HEK293 (cell line): ENCODE measurements around the gene TCF7L2.

Source experiments
- CTCF ChIA-PET: fragments of 350-600 bp; formaldehyde crosslinking; extraction: SDS; loops from one replicate; lab custom pipeline; 2021; ENCODE audit warnings: antibody characterized with exemption; lab: Yijun Ruan, JAX
- POLR2A ChIA-PET: fragments of 300-600 bp; formaldehyde crosslinking; extraction: SDS; loops from one replicate; lab custom pipeline; 2020; ENCODE audit warnings: antibody characterized with exemption, inconsistent platforms; lab: Yijun Ruan, JAX
- H3K27ac ChIP-seq: fragments of 200-500 bp; sonication (Bioruptor generic); 2 replicates; pipeline ENCODE4 v1.5.1; 2014; ENCODE audit warnings: low read depth, low read length, control low read depth, inconsistent platforms; ENCODE audit errors: extremely low read depth
- H3K36me3 ChIP-seq, 2 experiments: fragments of 200-500 bp in 1 of 2; sonication (Bioruptor generic) in 1 of 2; 1 replicate in 1 of 2; 2 replicates in 1 of 2; pipeline ENCODE4 v1.5.1; 2014 to 2017; ENCODE audit warnings: inconsistent platforms in 2 of 2, low read length in 2 of 2; ENCODE audit not compliant: control insufficient read depth in 2 of 2, insufficient read depth in 1 of 2
- H3K4me1 ChIP-seq: fragments of 200-500 bp; sonication (Bioruptor generic); 2 replicates; pipeline ENCODE4 v1.5.1; 2014; ENCODE audit warnings: mild to moderate bottlenecking, low read length, inconsistent platforms; ENCODE audit not compliant: control insufficient read depth, insufficient read depth
- H3K4me3 ChIP-seq: 2 replicates; pipeline ENCODE4 v1.5.1; 2011; ENCODE audit warnings: low read depth, mild to moderate bottlenecking, control low read depth, low read length, moderate library complexity
- H3K9me3 ChIP-seq: fragments of 200-500 bp; sonication (Bioruptor generic); 2 replicates; pipeline ENCODE4 v1.5.1; 2014; ENCODE audit warnings: low read depth, low read length, inconsistent platforms; ENCODE audit not compliant: control insufficient read depth, insufficient read depth
- BCL11A ChIP-seq: fragments of 450-650 bp; formaldehyde crosslinking; IDR thresholded peaks from 2 replicates; pipeline ENCODE4 v1.5.1; 2016; ENCODE audit warnings: low read depth, missing biosample characterization, missing genetic modification characterization
- ZFHX2 ChIP-seq: fragments of 450-650 bp; formaldehyde crosslinking; conservative IDR thresholded peaks from 2 replicates; pipeline ENCODE4 v1.5.1; 2016; ENCODE audit warnings: missing biosample characterization, missing genetic modification characterization
- ZIC2 ChIP-seq: fragments of 450-650 bp; formaldehyde crosslinking; IDR thresholded peaks from 2 replicates; pipeline ENCODE4 v1.5.1; 2016; ENCODE audit warnings: missing biosample characterization, missing genetic modification characterization
- ZNF23 ChIP-seq: fragments of 450-650 bp; formaldehyde crosslinking; IDR thresholded peaks from 2 replicates; pipeline ENCODE4 v1.5.1; 2016; ENCODE audit warnings: missing biosample characterization, missing genetic modification characterization, borderline replicate concordance
- ZNF354C ChIP-seq: fragments of 450-650 bp; formaldehyde crosslinking; IDR thresholded peaks from 2 replicates; pipeline ENCODE4 v1.5.1; 2016; ENCODE audit warnings: missing biosample characterization, missing genetic modification characterization, low read depth, borderline replicate concordance
- ZNF473 ChIP-seq: fragments of 450-650 bp; formaldehyde crosslinking; IDR thresholded peaks from 2 replicates; pipeline ENCODE4 v1.5.1; 2017; ENCODE audit warnings: missing biosample characterization, missing genetic modification characterization
- ZNF529 ChIP-seq: fragments of 450-650 bp; formaldehyde crosslinking; IDR thresholded peaks from 2 replicates; pipeline ENCODE4 v1.5.1; 2017; ENCODE audit warnings: missing genetic modification characterization, missing biosample characterization; ENCODE audit not compliant: insufficient replicate concordance
- ZNF544 ChIP-seq: fragments of 450-650 bp; formaldehyde crosslinking; IDR thresholded peaks from 2 replicates; pipeline ENCODE4 v1.5.0; 2017; ENCODE audit warnings: missing biosample characterization, missing genetic modification characterization
- ZNF555 ChIP-seq: fragments of 450-650 bp; formaldehyde crosslinking; conservative IDR thresholded peaks from 2 replicates; pipeline ENCODE4 v1.5.1; 2017; ENCODE audit warnings: missing biosample characterization, mild to moderate bottlenecking, missing genetic modification characterization, inconsistent platforms
- ZNF701 ChIP-seq: fragments of 450-650 bp; formaldehyde crosslinking; IDR thresholded peaks from 2 replicates; pipeline ENCODE4 v1.5.1; 2016; ENCODE audit warnings: missing biosample characterization, missing genetic modification characterization
- TF ChIP-seq, protein P1 (sequence below): fragments of 450-650 bp; formaldehyde crosslinking; IDR thresholded peaks from 2 replicates; pipeline ENCODE4 v1.5.1; 2016; ENCODE audit warnings: missing biosample characterization, missing genetic modification characterization
- TF ChIP-seq, protein P2 (sequence below): fragments of 450-650 bp; formaldehyde crosslinking; IDR thresholded peaks from 2 replicates; pipeline ENCODE4 v1.5.1; 2017; ENCODE audit warnings: missing biosample characterization, missing genetic modification characterization
- TF ChIP-seq, protein P3 (sequence below): fragments of 450-650 bp; formaldehyde crosslinking; IDR thresholded peaks from 2 replicates; pipeline ENCODE4 v1.5.1; 2016; ENCODE audit warnings: missing biosample characterization, missing genetic modification characterization, borderline replicate concordance

TCF7L2 gene

DNA sequence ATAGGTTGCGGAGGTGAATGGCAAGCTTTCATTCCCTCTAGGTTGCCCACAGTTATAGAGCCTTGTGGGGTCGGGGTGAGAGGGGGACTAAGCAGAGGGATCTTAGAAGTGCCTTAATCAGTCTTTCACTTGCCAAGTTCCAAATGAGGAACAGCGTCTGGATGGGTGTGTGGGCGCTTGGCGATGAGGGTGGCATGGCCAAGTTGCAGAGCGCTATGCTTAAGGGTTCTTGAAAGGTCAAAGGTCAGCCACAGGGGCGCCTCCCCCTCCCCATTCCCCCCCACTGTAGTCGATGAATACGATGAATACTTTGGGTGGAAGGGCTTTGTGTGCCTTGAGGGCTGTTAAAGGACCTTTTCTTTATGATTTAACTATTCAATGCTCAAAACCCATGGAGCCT is 185.0 kb downstream of the TCF7L2 start:
- ChIA-PET CTCF (interaction anchor here (2.0 kb wide), 1 partner anchor 250 kb away, joined by 6 read pairs; no protein-coding TSS in a partner anchor), POLR2A (no interaction called here)
- H3K4me1 ChIP-seq, result peaks cover 8% of the 10 kb centered on the region; the same call in 1 of the 2 replicates
- H3K9me3 ChIP-seq, result no peaks in the 10 kb centered on the region
- no peak overlapping the region for H3K4me3 ChIP-seq
- H3K27ac ChIP-seq, result no peak overlapping the region
- TF ChIP-seq, protein P1, sequence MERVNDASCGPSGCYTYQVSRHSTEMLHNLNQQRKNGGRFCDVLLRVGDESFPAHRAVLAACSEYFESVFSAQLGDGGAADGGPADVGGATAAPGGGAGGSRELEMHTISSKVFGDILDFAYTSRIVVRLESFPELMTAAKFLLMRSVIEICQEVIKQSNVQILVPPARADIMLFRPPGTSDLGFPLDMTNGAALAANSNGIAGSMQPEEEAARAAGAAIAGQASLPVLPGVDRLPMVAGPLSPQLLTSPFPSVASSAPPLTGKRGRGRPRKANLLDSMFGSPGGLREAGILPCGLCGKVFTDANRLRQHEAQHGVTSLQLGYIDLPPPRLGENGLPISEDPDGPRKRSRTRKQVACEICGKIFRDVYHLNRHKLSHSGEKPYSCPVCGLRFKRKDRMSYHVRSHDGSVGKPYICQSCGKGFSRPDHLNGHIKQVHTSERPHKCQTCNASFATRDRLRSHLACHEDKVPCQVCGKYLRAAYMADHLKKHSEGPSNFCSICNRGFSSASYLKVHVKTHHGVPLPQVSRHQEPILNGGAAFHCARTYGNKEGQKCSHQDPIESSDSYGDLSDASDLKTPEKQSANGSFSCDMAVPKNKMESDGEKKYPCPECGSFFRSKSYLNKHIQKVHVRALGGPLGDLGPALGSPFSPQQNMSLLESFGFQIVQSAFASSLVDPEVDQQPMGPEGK (tag by site-specific recombination), result no peak
- TF ChIP-seq, protein P2, sequence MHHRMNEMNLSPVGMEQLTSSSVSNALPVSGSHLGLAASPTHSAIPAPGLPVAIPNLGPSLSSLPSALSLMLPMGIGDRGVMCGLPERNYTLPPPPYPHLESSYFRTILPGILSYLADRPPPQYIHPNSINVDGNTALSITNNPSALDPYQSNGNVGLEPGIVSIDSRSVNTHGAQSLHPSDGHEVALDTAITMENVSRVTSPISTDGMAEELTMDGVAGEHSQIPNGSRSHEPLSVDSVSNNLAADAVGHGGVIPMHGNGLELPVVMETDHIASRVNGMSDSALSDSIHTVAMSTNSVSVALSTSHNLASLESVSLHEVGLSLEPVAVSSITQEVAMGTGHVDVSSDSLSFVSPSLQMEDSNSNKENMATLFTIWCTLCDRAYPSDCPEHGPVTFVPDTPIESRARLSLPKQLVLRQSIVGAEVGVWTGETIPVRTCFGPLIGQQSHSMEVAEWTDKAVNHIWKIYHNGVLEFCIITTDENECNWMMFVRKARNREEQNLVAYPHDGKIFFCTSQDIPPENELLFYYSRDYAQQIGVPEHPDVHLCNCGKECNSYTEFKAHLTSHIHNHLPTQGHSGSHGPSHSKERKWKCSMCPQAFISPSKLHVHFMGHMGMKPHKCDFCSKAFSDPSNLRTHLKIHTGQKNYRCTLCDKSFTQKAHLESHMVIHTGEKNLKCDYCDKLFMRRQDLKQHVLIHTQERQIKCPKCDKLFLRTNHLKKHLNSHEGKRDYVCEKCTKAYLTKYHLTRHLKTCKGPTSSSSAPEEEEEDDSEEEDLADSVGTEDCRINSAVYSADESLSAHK (tag by site-specific recombination), result no peak
- TF ChIP-seq ZNF529 (tag by site-specific recombination) (no peak), ZNF354C (no peak), ZFHX2 (tag by site-specific recombination) (0 out of 2 replicates have a peak, but pooled peaks have one; percentile 7)
- no peaks in the 10 kb centered on the region for H3K36me3 ChIP-seq

DNA sequence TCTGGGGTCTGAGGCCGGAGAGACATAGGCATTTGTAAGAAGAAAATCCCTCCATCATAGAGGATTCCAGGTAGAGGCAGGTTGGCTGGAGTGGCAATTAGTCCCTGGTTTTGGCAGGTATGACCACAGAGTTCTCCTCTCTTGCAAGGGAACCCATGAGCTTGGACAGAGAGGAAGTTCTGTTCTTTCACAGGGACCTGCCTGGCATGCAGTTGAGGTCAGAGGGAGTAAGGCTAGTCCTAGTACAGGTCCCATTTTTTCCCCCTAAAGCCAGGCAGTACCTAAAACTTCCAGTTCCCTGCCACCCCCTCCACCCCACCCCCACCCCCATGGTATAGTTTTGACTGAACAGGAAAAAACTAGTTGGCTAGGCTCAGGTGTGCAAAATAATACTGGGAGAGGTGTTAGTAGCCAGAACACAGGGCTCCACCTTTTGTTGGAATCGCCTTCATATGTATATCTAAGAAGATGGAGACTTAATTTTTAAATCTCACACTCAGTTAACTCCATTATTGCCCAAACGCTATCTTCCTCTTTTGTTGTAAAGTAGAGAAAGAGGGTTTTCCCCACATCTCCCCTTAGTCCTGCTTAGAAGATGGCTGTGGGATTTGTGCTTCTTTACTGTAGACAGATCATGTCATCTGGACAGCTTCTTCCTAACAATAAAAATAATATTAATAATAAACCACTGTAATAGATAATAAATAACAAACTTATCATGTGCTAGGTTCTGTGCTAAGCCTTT is 188.1 kb downstream of the TCF7L2 start:
- H3K4me1 ChIP-seq, result peaks cover 10% of the 10 kb centered on the region; the same call in 1 of the 2 replicates
- H3K27ac ChIP-seq, result no peak overlapping the region
- POLR2A ChIA-PET, result no interaction called here
- CTCF ChIA-PET, result no interaction called here
- H3K36me3 ChIP-seq, result peaks cover 0 to 8% of the 10 kb centered on the region in 2 experiments; a peak in 2 of 3 replicates
- TF ChIP-seq ZNF701 (tag by site-specific recombination), result no peak
- TF ChIP-seq ZIC2 (tag by site-specific recombination), result no peak
- TF ChIP-seq ZNF555 (tag by site-specific recombination), result no peak
- TF ChIP-seq ZNF23, result no peak
- TF ChIP-seq, protein P3, sequence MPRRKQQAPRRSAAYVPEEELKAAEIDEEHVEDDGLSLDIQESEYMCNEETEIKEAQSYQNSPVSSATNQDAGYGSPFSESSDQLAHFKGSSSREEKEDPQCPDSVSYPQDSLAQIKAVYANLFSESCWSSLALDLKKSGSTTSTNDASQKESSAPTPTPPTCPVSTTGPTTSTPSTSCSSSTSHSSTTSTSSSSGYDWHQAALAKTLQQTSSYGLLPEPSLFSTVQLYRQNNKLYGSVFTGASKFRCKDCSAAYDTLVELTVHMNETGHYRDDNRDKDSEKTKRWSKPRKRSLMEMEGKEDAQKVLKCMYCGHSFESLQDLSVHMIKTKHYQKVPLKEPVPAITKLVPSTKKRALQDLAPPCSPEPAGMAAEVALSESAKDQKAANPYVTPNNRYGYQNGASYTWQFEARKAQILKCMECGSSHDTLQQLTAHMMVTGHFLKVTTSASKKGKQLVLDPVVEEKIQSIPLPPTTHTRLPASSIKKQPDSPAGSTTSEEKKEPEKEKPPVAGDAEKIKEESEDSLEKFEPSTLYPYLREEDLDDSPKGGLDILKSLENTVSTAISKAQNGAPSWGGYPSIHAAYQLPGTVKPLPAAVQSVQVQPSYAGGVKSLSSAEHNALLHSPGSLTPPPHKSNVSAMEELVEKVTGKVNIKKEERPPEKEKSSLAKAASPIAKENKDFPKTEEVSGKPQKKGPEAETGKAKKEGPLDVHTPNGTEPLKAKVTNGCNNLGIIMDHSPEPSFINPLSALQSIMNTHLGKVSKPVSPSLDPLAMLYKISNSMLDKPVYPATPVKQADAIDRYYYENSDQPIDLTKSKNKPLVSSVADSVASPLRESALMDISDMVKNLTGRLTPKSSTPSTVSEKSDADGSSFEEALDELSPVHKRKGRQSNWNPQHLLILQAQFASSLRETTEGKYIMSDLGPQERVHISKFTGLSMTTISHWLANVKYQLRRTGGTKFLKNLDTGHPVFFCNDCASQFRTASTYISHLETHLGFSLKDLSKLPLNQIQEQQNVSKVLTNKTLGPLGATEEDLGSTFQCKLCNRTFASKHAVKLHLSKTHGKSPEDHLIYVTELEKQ (tag by site-specific recombination), result no peak
- TF ChIP-seq BCL11A (tag by site-specific recombination), result no peak
- no peak for TF ChIP-seq ZNF473 (tag by site-specific recombination)
- no peak for TF ChIP-seq ZNF544 (tag by site-specific recombination)
- H3K9me3 ChIP-seq, result no peaks in the 10 kb centered on the region
- no peak overlapping the region for H3K4me3 ChIP-seq
